HTERT RPE-1 (cell line): Measurements from ENCODE around the gene MAPK4.
"Not testable (repeated sequence)": the region's sequence is repeated elsewhere in the genome, so short reads cannot be mapped to it uniquely, and the experiment has no call there.

ENCODE experiments used
- in situ Hi-C: fragments of 300-500 bp; cut with MboI; formaldehyde crosslinking; loops from 4 replicates; pipeline ENCODE4 v1.14.3; 2020; ENCODE audit warnings: low sequenced_read_pairs

MAPK4 gene

GRCh38 chr18:50679056-50679455, 119.2 kb downstream of the MAPK4 start:
- in situ Hi-C loops = no loop called here

- in situ Hi-C loops = no loop called here
Measured at GRCh38 chr18:50679656-50680055, 119.8 kb downstream of the MAPK4 start.

DNA sequence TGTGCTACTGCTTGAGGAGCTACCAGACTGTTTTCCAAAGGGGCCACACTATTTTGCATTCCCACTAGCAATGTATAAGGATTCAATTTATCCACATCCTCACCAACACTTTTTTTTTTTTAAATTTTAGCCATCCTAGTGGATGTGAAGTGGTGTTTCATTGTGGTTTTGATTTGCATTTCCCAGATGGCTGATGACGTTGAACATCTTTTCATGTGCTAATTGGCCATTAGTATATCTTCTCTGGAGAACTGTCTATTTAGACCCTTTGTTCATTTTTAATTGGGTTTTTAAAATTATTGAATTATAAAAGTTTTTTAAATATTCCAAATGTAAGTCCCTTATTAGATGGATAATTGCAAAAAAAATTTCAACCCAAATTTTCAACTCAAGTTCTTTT, 121.1 kb downstream of the MAPK4 start:
- in situ Hi-C loops = no loop called here

GRCh38 chr18:50682852-50683251, 123.0 kb downstream of the MAPK4 start:
- in situ Hi-C loops = no loop called here

GRCh38 chr18:50686409-50686808, 126.5 kb downstream of the MAPK4 start:
- in situ Hi-C loops = no loop called here

DNA sequence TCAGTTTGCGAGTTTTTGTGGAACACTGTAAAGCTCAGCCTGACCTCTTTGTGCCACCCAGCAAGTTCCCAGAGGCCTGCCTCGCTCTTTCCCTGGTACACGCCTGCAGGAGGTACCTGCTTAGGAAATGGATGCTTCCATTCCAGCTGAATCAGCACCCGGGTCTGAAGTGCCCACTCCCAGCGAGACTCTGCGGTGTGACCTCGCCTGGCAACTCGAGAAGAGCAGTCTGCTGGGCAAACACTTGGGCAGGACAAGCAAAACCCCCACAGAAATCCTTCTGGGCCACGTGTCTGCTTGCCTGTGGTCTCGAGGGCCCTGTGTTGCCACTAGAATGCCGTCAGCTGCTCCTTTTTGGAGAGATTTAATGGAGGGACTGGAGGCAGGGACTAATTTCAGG, 127.6 kb downstream of the MAPK4 start:
- in situ Hi-C loops = no loop called here

- in situ Hi-C loops = no loop called here
Measured at GRCh38 chr18:50689578-50689977, 129.7 kb downstream of the MAPK4 start.

- in situ Hi-C loops = no loop called here
Measured at GRCh38 chr18:50694147-50694546, 134.3 kb downstream of the MAPK4 start.

- in situ Hi-C loops = no loop called here
Measured at GRCh38 chr18:50695431-50696176, 135.7 kb downstream of the MAPK4 start.

DNA sequence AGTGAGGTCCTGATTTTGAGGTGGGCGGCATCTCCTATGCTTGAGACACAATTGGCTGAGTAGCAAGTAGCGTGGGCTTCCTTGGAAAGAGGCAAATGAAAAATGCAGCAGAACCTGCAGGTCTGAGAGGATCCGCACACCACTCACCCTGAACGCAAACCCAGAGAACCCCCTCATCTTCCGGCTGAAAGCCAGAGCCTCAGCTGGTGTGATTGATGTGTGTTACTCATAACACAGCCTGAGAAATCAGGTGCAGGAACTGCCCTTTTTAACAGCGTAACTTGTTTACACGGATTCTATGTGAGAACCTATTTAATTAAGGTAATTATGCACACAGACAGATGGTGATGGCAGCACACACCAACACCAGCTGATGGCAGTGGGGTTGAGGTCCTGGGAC, 136.5 kb downstream of the MAPK4 start:
- in situ Hi-C loops = no loop called here

DNA sequence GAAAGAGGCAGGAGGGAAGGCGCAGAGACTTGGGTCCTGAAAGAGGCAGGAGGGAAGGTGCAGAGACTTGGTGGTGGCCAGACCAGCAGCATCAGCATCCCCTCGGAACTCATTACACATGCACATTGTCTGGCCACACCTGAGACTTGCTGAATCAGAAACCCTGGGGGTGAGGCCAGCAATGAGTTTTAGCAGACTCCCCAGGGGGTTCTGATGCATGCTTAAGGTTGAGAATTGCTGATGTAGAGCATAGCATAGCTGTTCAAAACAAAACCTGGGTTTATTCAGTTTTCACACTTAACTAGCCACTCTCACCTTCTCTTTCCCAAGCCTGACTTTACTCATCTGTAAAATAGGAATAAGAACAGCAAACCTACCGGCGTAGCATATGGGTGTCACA, 137.0 kb downstream of the MAPK4 start:
- in situ Hi-C loops = no loop called here

DNA sequence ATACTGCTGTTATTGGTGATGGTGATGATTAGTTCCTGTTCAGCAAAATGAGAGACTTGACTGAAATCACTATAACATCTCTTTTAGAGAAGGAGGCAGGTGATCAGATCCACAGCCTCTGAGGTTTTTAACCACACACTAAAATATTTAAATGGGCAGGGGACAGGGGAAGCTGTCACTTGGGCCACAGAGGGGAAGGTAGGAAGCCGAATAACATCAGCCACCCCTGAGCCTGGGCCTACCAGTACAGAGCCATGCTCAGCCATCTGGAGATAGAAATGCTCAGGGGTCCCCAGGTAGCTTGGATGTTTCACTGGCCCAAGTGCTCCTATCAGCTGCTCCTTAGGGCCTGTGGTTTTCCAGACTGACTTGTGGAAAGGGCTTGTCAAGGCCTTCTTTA, 137.6 kb downstream of the MAPK4 start:
- in situ Hi-C loops = no loop called here

GRCh38 chr18:50700245-50701165, 140.6 kb downstream of the MAPK4 start:
- in situ Hi-C loops = no loop called here

GRCh38 chr18:50704357-50704940, 144.6 kb downstream of the MAPK4 start:
- in situ Hi-C loops = no loop called here

DNA sequence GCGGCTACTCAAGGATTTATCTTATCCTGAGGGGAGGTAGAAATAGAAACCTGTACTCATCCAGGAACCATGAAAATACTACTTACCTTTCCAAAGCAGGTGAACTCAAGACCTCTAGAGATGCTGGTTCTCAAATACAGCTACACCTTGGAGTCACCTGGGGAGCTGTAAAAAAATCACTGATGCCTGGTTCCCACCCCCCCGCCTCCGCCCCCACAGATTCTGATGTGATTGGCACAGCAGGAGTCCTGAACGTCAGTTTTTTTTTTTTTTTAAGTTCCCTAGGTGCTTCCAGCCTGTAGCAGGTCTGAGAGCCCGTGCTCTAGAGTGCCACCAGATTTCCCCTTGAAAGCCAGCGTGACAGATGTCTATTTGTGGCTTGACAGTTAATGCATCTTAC, 146.3 kb downstream of the MAPK4 start:
- in situ Hi-C loops = no loop called here

DNA sequence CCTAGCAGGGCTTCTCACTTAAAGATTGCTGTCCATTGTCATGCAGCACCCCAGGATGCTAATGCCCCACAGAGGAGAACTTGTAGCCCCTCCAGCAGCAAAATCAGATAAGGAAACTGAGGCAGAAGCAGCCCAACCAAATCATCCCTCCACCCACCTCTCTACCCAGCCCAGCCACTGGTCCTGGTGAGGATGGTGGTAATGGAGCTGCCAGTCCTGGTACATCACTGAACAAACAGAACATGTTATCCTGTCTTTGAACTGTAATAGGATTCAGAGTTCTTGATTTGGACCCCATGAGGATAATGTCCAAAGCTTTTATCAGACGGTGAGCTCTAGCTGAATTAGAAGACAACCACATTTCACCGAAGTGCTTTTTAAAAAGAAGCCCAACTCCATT, 146.8 kb downstream of the MAPK4 start:
- in situ Hi-C loops = no loop called here

- in situ Hi-C loops = not testable (repeated sequence)
Measured at GRCh38 chr18:50707297-50707696, 147.4 kb downstream of the MAPK4 start.

DNA sequence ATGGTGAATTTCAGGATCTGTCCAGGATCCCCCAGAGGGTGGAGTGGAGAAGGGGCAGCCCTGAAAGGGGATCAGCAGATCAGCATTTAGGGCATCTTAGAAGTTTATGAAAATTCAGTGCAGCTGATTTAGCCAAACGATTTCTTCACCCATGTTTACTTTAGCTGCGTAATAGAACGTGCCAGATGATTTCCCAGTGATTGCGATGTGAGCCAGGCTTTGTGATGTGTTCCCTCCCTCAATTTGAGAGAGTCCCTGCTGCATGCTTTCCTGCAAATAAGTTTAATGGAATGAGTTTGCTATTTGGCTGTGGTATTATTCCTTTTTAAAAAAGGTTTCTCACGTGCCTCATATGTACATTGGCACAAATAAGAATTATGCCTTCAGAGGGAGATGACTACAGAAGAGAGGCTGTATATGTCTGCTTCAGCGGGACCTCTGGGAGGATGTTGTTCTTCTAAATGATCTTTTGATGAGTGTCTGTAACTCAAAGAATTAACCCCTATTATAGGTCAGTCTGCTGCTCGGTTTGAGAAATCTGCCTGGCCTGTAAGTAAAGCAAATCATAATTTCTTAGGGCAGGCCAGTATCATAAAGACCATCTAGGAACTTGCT, 148.1 kb downstream of the MAPK4 start:
- in situ Hi-C loops = no loop called here

- in situ Hi-C loops = no loop called here
Measured at GRCh38 chr18:50709193-50709592, 149.3 kb downstream of the MAPK4 start.

DNA sequence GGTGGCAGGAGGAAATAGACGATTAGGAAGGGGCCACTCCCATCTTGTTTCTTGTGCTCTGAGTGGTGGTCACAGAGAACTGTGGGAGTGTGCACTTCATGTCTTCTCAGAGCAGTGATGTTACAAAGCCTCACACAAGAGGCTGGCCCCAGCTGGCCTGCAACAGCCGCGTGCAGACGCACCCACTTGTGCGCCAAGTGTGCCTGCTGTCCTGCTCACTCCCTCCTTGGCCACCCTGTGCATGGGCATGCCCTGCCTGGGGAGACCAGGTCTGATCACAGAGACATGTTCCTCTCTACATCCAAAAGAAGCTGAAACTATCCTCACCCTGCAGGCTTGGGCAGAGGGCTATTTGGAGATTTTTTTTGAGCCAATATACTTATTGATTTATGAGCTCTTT, 151.5 kb downstream of the MAPK4 start:
- in situ Hi-C loops = no loop called here

DNA sequence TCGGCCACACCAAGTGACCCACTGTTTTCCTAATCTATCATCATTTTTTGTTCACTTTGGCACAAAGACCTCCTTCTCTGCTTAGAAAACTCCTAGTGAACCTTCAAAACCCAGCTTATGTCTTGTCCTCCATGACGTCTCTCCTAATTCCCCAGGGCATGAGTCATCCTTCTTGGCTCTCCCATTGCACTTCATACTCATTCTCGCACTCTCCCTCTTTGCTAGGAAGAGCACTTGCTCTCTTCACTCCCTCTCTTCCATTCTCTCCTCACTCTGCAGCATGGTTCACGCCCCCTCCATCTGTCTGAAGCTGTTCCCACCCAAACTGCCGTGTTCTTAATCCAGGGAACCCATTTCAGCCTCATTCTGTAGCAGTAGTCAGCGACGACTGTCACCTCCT, 156.0 kb downstream of the MAPK4 start:
- in situ Hi-C loops = no loop called here
